Superior temporal gyrus (tissue), 1 donor: Measurements from ENCODE around the gene PCDHA8.
"Not testable (repeated sequence)": the region's sequence is repeated elsewhere in the genome, so short reads cannot be mapped to it uniquely, and the experiment has no call there.

ENCODE experiments used
- DNase-seq: peaks from one replicate; pipeline ENCODE4 v3.0.0-alpha.2; 2016; ENCODE audit errors: extremely low spot score

PCDHA8 gene

GRCh38 chr5:140869555-140869886 lies 28.5 kb downstream of the PCDHA8 start:
- DNase-seq = peak; percentile 67

- DNase-seq = no peak
Observed at GRCh38 chr5:140870221-140871201, 29.5 kb downstream of the PCDHA8 start.

DNA sequence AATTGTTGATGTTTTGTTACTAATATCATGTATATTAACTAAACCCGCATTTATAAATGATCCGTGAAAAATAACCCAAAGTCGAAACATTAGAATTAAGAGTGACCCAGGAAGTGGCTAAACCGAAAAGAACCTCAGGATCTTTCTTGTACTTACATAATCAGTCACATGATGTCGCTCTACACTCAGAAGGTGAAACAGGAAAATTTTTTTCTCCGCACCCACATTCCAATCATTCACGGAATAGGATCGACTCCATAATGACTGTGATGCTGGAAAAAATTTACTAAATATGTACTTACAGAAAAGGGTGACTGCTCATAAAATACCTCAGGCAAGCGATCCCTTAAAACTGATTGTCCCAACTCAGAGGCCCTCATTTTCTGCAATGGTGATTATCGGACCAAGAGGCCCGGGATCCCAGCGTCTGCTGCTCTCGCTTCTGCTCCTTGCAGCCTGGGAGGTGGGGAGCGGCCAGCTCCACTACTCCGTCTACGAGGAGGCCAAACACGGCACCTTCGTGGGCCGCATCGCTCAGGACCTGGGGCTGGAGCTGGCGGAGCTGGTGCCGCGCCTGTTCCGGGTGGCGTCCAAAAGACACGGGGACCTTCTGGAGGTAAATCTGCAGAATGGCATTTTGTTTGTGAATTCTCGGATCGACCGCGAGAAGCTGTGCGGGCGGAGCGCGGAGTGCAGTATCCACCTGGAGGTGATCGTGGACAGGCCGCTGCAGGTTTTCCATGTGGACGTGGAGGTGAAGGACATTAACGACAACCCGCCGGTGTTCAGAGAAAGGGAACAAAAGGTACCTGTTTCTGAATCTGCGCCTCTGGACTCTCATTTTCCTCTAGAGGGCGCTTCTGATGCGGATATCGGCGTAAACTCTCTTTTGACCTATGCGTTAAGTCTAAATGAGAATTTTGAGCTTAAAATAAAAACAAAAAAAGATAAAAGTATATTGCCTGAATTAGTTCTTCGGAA lies 34.4 kb downstream of the PCDHA8 start, which contains the start of gene PCDHA12:
Gene PCDHA12, plus strand, starts transcription at position 224 of the 981 bp plus-strand sequence. Its CDS starts 165 bp downstream, at position 389.
- DNase-seq = peak; percentile 15

GRCh38 chr5:140876541-140877261 lies 35.7 kb downstream of the PCDHA8 start:
- not testable (repeated sequence) for DNase-seq

GRCh38 chr5:140877262-140877581 lies 36.2 kb downstream of the PCDHA8 start:
- DNase-seq = no peak

- DNase-seq = peak; percentile 40
Observed at GRCh38 chr5:140881889-140882590, 41.1 kb downstream of the PCDHA8 start, which contains the start of gene PCDHA13. Gene PCDHA13, plus strand, starts transcription at chr5:140882124. Its CDS starts 145 bp downstream, at chr5:140882269.

GRCh38 chr5:140882591-140882899 lies 41.6 kb downstream of the PCDHA8 start:
- peak; percentile 39 for DNase-seq

- DNase-seq = no peak
Observed at GRCh38 chr5:140883373-140883772, 42.4 kb downstream of the PCDHA8 start.

- no peak for DNase-seq
Observed at GRCh38 chr5:140883927-140884697, 43.1 kb downstream of the PCDHA8 start.
